MM.1S (cell line): ENCODE data around the gene ZNF789.

Experiments
- CTCF ChIP-seq: fragments of 300-600 bp; sonication (generic); IDR thresholded peaks from 2 replicates; pipeline ENCODE4 v1.5.1; 2016; ENCODE audit warnings: antibody characterized with exemption, low read length, mixed read lengths
- EZH2 ChIP-seq: fragments of 300-600 bp; sonication (generic); optimal IDR thresholded peaks from 2 replicates; pipeline ENCODE3; 2017; ENCODE audit warnings: low read depth, mild to moderate bottlenecking, antibody characterized with exemption, low read length, mixed read lengths
- EZH2phosphoT487 ChIP-seq: fragments of 300-600 bp; sonication (generic); IDR thresholded peaks from 2 replicates; pipeline ENCODE4 v1.6.1; 2018; ENCODE audit warnings: antibody characterized with exemption, low read length

GRCh38 chr7:99498546-99498944 is 25.9 kb downstream of the ZNF789 start:
- TF ChIP-seq CTCF = no peak
- TF ChIP-seq EZH2 = no peak
- TF ChIP-seq EZH2phosphoT487 = no peak
